ENCODE data around the gene EMC9. TPM values are rescaled to one million over a fixed set of nuclear protein-coding genes. Genes with fewer than 3 reads are reported as not detected.

The EMC9 gene
- total RNA-seq, 4 donors from 2014 or later = 6.0 to 12.1 (median 10.9) TPM

DNA sequence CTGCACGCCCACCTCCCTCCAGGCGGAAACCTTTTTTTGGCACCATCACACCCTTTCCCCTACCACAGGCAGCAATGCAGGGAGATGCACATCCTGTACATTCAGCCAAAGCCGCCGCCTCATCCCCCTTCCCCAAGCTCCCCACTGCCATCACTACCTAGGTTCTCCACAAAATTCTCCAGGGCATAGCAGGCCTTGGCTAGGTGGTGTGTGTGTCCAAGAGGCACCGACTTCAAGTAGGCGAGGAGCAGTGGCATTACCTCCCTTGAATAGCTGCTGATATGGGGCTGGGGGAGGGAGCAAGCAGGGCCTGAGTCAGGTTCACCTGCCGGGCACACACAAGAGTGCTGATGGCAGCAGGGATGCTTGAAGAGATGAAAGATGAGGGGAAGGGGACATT, 43.6 kb upstream of the EMC9 start:
- TF ChIP-seq, protein P1, sequence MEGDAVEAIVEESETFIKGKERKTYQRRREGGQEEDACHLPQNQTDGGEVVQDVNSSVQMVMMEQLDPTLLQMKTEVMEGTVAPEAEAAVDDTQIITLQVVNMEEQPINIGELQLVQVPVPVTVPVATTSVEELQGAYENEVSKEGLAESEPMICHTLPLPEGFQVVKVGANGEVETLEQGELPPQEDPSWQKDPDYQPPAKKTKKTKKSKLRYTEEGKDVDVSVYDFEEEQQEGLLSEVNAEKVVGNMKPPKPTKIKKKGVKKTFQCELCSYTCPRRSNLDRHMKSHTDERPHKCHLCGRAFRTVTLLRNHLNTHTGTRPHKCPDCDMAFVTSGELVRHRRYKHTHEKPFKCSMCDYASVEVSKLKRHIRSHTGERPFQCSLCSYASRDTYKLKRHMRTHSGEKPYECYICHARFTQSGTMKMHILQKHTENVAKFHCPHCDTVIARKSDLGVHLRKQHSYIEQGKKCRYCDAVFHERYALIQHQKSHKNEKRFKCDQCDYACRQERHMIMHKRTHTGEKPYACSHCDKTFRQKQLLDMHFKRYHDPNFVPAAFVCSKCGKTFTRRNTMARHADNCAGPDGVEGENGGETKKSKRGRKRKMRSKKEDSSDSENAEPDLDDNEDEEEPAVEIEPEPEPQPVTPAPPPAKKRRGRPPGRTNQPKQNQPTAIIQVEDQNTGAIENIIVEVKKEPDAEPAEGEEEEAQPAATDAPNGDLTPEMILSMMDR (IDR thresholded peaks at IDR 0.05) = no peak
- TF ChIP-seq POLR2A (IDR thresholded peaks at IDR 0.05) = no peak

DNA sequence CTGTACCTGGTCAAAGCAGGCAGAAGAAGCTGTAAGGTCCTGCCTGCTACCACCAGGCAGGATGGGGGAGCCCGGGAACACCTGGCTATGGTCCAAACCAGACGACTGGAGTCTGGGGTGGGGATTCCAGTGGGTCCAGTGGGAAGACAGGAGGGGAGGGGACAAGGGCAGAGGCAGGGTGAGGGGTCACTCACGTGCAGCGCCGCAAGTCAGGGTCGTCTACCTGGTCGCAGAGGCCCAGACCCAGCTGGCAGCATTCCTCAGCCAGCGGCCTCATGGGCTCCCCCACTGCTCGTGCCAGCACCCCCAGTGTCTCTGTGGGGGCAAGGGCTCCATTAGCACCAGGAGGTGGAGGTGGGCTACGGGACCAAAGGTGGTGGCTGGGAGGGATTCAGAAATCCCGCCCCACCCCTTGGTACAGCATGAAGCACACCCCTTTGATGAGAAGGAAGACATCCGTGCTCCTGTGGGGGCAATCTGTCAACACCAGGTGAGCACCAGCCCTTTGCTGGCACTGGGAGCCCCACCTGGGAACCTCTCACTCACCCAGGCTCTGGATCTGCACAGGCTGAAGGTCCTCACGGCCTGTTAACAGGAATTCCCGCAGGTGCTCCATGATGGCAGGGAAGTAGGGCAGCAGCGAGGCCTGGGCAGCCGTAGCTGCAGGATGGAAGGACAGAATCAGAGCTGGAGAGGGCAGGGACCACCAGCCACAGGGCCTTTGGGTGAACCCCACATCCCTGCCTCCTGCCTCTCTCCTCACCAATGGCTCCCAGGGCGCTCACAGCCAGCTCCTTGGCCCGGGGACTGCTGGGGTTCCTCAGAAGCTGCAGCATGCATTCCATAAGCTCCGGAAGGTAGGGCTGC, 42.9 kb upstream of the EMC9 start:
- Histone ChIP-seq H3K27me3 (no peaks in the 10 kb centered on the region), H3K9me3 (no peaks in the 10 kb centered on the region), H3K4me1 (peaks cover 3 to 34% (median 25%) of the 10 kb centered on the region in 3 donors), H3K4me3 (no peak overlapping the region), H3K36me3 (peaks cover 41 to 81% (median 43%) of the 10 kb centered on the region in 3 donors), H3K27ac (no peak overlapping the region)
- intact Hi-C loops (cut with DNase I) = no loop called here
- no peak for TF ChIP-seq POLR2A (IDR thresholded peaks at IDR 0.05)
- TF ChIP-seq, protein P1 (IDR thresholded peaks at IDR 0.05) = no peak
- no peak for DNase-seq
- 84 to 85% methylated on average over 8 to 12 of the region's 19 CpGs for WGBS, 2 donors

More for the DNA sequence above, 43.6 kb upstream of the EMC9 start:
- H3K4me1 ChIP-seq = peaks cover 3 to 31% (median 20%) of the 10 kb centered on the region in 3 donors
- H3K36me3 ChIP-seq = peaks cover 37 to 80% (median 37%) of the 10 kb centered on the region in 3 donors
- no peak for DNase-seq
- WGBS, 2 donors = 93 to 96% methylated on average over 3 to 4 of the region's 7 CpGs
- intact Hi-C loops (cut with DNase I) = no loop called here
- no peaks in the 10 kb centered on the region for H3K9me3 ChIP-seq
- no peak overlapping the region for H3K4me3 ChIP-seq
- H3K27ac ChIP-seq = no peak overlapping the region
- no peaks in the 10 kb centered on the region for H3K27me3 ChIP-seq

- Histone ChIP-seq H3K4me1 (peaks cover 0 to 23% (median 19%) of the 10 kb centered on the region in 3 donors), H3K36me3 (peaks cover 48 to 94% (median 49%) of the 10 kb centered on the region in 3 donors), H3K27ac (no peak overlapping the region), H3K9me3 (no peaks in the 10 kb centered on the region), H3K4me3 (no peak overlapping the region), H3K27me3 (no peaks in the 10 kb centered on the region)
- 81% methylated on average over 5 of the region's 15 CpGs; no CpG with 5 or more reads in 1 of the 2 donors for WGBS, 2 donors
- intact Hi-C loops (cut with DNase I) = no loop called here
- DNase-seq = no peak
- no peak for TF ChIP-seq POLR2A (IDR thresholded peaks at IDR 0.05)
- TF ChIP-seq, protein P1 (IDR thresholded peaks at IDR 0.05) = no peak
Measured at GRCh38 chr14:24183014-24183481, 41.7 kb upstream of the EMC9 start.

GRCh38 chr14:24182110-24182882, 40.9 kb upstream of the EMC9 start:
- Histone ChIP-seq H3K27me3 (no peaks in the 10 kb centered on the region), H3K4me3 (no peak overlapping the region), H3K4me1 (peaks cover 0 to 16% (median 12%) of the 10 kb centered on the region in 3 donors), H3K27ac (no peak overlapping the region), H3K36me3 (peaks cover 48 to 100% (median 51%) of the 10 kb centered on the region in 3 donors), H3K9me3 (no peaks in the 10 kb centered on the region)
- WGBS, 2 donors = 81 to 83% methylated on average over 9 to 11 of the region's 14 CpGs
- no peak for DNase-seq
- TF ChIP-seq, protein P1 (IDR thresholded peaks at IDR 0.05) = no peak
- no peak for TF ChIP-seq POLR2A (IDR thresholded peaks at IDR 0.05)
- intact Hi-C loops (cut with DNase I) = no loop called here
